Left lung (tissue), 10 donors: Measurements from ENCODE around the gene SAMM50. TPM values are rescaled to one million over a fixed set of nuclear protein-coding genes. Genes with fewer than 3 reads are reported as not detected.

Experiments
- ATAC-seq: fragments of 200-7000 bp; cut with Tn5 transposase; one replicate; pipeline ENCODE4 v1.9.1; 2020; ENCODE audit warnings: moderate library complexity
- DNase-seq, 4 donors: peaks; one replicate each; pipeline ENCODE4 v3.0.0-alpha.2; 2013 to 2020
- H3K27ac ChIP-seq, 2 donors: fragments of 200-600 bp; sonication (generic) in 1 of 2; one replicate each; pipeline versions ENCODE4 v1.5.0 to v1.8.0; 2020 to 2021
- H3K27me3 ChIP-seq, 2 donors: fragments of 200-600 bp; sonication (generic) in 1 of 2; one replicate each; pipeline versions ENCODE4 v1.5.0 to v1.8.0; 2020 to 2021
- H3K36me3 ChIP-seq, 2 donors: fragments of 200-600 bp; sonication (generic) in 1 of 2; one replicate each; pipeline versions ENCODE4 v1.5.0 to v1.8.0; 2020 to 2021
- H3K4me1 ChIP-seq, 2 donors: fragments of 200-600 bp; one replicate each; pipeline ENCODE4 v1.8.0; 2021
- H3K4me3 ChIP-seq, 2 donors: fragments of 200-600 bp; sonication (generic) in 1 of 2; one replicate each; pipeline versions ENCODE4 v1.5.0 to v1.8.0; 2020 to 2021; ENCODE audit warnings: mild to moderate bottlenecking in 1 of 2
- H3K9me3 ChIP-seq, 2 donors: fragments of 200-600 bp; sonication (generic) in 1 of 2; one replicate each; pipeline versions ENCODE4 v1.5.0 to v1.8.0; 2020 to 2021
- CTCF ChIP-seq, 2 donors: fragments of 200-600 bp; sonication (generic) in 1 of 2; IDR thresholded peaks; one replicate each; pipeline versions ENCODE4 v1.5.0 to v1.8.0; 2021; ENCODE audit warnings: antibody characterized with exemption in 2 of 2
- intact Hi-C, 2 donors: fragments of 100-400 bp; cut with DNase I; formaldehyde crosslinking; loops; one replicate each; pipeline versions ENCODE4 v1.11.2 to v1.14.2; 2022
- polyA plus RNA-seq, 6 donors: library from polyadenylated mRNA; unstranded; fragments of 120-200 nt; gene quantifications; one replicate each; pipeline ENCODE4 v1.2.1, GENCODE V29; 2013; ENCODE audit not compliant: insufficient read length in 6 of 6
- total RNA-seq, 2 donors: library from RNA; stranded (reverse); fragmentation: NEBNext Ultra II Directional; extraction: Animal tissue kit (Norgen Biotek cat#: 25700); gene quantifications; one replicate each; pipeline ENCODE4 v1.2.1, GENCODE V29; 2021
- donor health status: DM: no; HTN: yes; CAD: no.
- donor health status: DM: no; HTN: no; CAD: no.

The SAMM50 gene
- total and polyA plus RNA-seq, 8 donors, result 23.3 to 66.6 (median 62.3) TPM

GRCh38 chr22:43951966-43952365 is 3.3 kb upstream of the SAMM50 start:
- Histone ChIP-seq H3K4me1 (peaks cover 16 to 23% of the 10 kb centered on the region in 2 donors), H3K9me3 (no peaks in the 10 kb centered on the region), H3K27ac (no peak overlapping the region), H3K27me3 (peaks cover 0 to 12% of the 10 kb centered on the region in 2 donors), H3K36me3 (no peaks in the 10 kb centered on the region), H3K4me3 (no peak overlapping the region)
- TF ChIP-seq CTCF (IDR thresholded peaks at IDR 0.05), result no peak
- intact Hi-C loops, result no loop called here
- DNase-seq (no peak), ATAC-seq (no peak)

GRCh38 chr22:43953988-43954785 is 1.1 kb upstream of the SAMM50 start:
- ATAC-seq (no peak), DNase-seq (no peak)
- H3K9me3 ChIP-seq, result no peaks in the 10 kb centered on the region
- H3K4me1 ChIP-seq, result peaks cover 16 to 33% of the 10 kb centered on the region in 2 donors
- no peaks in the 10 kb centered on the region for H3K36me3 ChIP-seq
- H3K27me3 ChIP-seq, result peaks cover 0 to 12% of the 10 kb centered on the region in 2 donors
- H3K27ac ChIP-seq, result peak overlapping the region in 1 of 2 donors; percentile 92
- intact Hi-C loops, result no loop called here
- no peak for TF ChIP-seq CTCF (IDR thresholded peaks at IDR 0.05)
- H3K4me3 ChIP-seq, result peak overlapping the region; percentile 86 to 94

GRCh38 chr22:43955883-43956782 is 891 bp downstream of the SAMM50 start:
- peak overlapping the region; percentile 89 to 92 for H3K27ac ChIP-seq
- intact Hi-C loops, result no loop called here

GRCh38 chr22:43956805-43957463 is 1.7 kb downstream of the SAMM50 start:
- peak overlapping the region in 1 of 2 donors; percentile 86 for H3K4me3 ChIP-seq
- DNase-seq (no peak), ATAC-seq (no peak)
- H3K9me3 ChIP-seq, result no peaks in the 10 kb centered on the region
- H3K27me3 ChIP-seq, result peaks cover 0 to 6% of the 10 kb centered on the region in 2 donors
- peaks cover 16 to 33% of the 10 kb centered on the region in 2 donors for H3K4me1 ChIP-seq
- intact Hi-C loops, result no loop called here
- H3K27ac ChIP-seq, result no peak overlapping the region
- no peaks in the 10 kb centered on the region for H3K36me3 ChIP-seq
- TF ChIP-seq CTCF (IDR thresholded peaks at IDR 0.05), result no peak

More at GRCh38 chr22:43955883-43956782, 891 bp downstream of the SAMM50 start:
- H3K4me1 ChIP-seq, result peaks cover 16 to 33% of the 10 kb centered on the region in 2 donors
- peaks cover 0 to 12% of the 10 kb centered on the region in 2 donors for H3K27me3 ChIP-seq
- ATAC-seq, result peak; percentile 14
- H3K4me3 ChIP-seq, result peak overlapping the region; percentile 86 to 94
- H3K9me3 ChIP-seq, result no peaks in the 10 kb centered on the region
- no peak for DNase-seq
- H3K36me3 ChIP-seq, result no peaks in the 10 kb centered on the region
- TF ChIP-seq CTCF (IDR thresholded peaks at IDR 0.05), result no peak
